PC-9 (cell line): ENCODE results near the gene NFKBIE. TPM values are rescaled to one million over a fixed set of nuclear protein-coding genes. Genes with fewer than 3 reads are reported as not detected.

Source experiments
- BruUV-seq: library from RNA; stranded (reverse); fragments of 400-500 nt; replicated peaks from 2 replicates; lab custom pipeline; 2021; lab: Mats Ljungman, UMichigan
- CTCF ChIA-PET: fragments of 300-600 bp; sonication (Branson Sonifier 250); formaldehyde crosslinking; loops from one replicate; lab custom pipeline; 2022; ENCODE audit warnings: antibody characterized with exemption; lab: Charles Lee
- POLR2A ChIA-PET: fragments of 300-600 bp; sonication (Branson Sonifier 250); formaldehyde crosslinking; loops from one replicate; lab custom pipeline; 2022; ENCODE audit warnings: antibody characterized with exemption; ENCODE audit not compliant: unreplicated experiment; lab: Charles Lee
- DNase-seq, 2 experiments: peaks; one replicate each; pipeline versions ENCODE4 v3.0.0 to v3.0.0-alpha.2; 2015 to 2022; ENCODE audit warnings: mixed read lengths in 1 of 2
- H2AFZ ChIP-seq: fragments of 200-600 bp; sonication (generic); 2 replicates; pipeline ENCODE4 v1.8.1; 2017; ENCODE audit warnings: antibody characterized with exemption
- H3F3A ChIP-seq: fragments of 200-600 bp; sonication (generic); 2 replicates; pipeline ENCODE4 v1.8.1; 2017; ENCODE audit warnings: antibody characterized with exemption, mild to moderate bottlenecking, low read depth; ENCODE audit not compliant: insufficient read depth
- H3K27ac ChIP-seq: fragments of 200-600 bp; sonication (generic); 2 replicates; pipeline ENCODE4 v1.6.1; 2016; ENCODE audit warnings: mixed run types
- H3K27me3 ChIP-seq: fragments of 200-600 bp; sonication (generic); 2 replicates; pipeline ENCODE4 v1.6.1; 2016; ENCODE audit warnings: low read depth, mixed run types; ENCODE audit not compliant: insufficient read depth
- H3K36me3 ChIP-seq: fragments of 200-600 bp; sonication (generic); 2 replicates; pipeline ENCODE4 v1.6.1; 2016; ENCODE audit warnings: low read depth, mixed run types
- H3K4me1 ChIP-seq: fragments of 200-600 bp; sonication (generic); replicated peaks from 2 replicates; pipeline ENCODE4 v1.6.1; 2016; ENCODE audit warnings: mixed run types; ENCODE audit not compliant: insufficient read depth
- H3K4me2 ChIP-seq: fragments of 200-600 bp; sonication (generic); 2 replicates; pipeline ENCODE4 v1.6.1; 2017; ENCODE audit warnings: mixed run types
- H3K4me3 ChIP-seq: fragments of 200-600 bp; sonication (generic); 2 replicates; pipeline ENCODE4 v1.6.1; 2016; ENCODE audit warnings: mixed run types
- H3K79me2 ChIP-seq: fragments of 200-600 bp; sonication (generic); 2 replicates; pipeline ENCODE4 v1.6.1; 2017; ENCODE audit warnings: low read depth, mixed run types
- H3K9me2 ChIP-seq: fragments of 200-600 bp; sonication (generic); 2 replicates; pipeline ENCODE4 v1.8.1; 2017; ENCODE audit warnings: mild to moderate bottlenecking; ENCODE audit not compliant: insufficient read depth
- H3K9me3 ChIP-seq: fragments of 200-600 bp; sonication (generic); 2 replicates; pipeline ENCODE4 v1.8.1; 2016; ENCODE audit warnings: low read depth; ENCODE audit not compliant: insufficient read depth
- H4K20me1 ChIP-seq: fragments of 200-600 bp; sonication (generic); 2 replicates; pipeline ENCODE4 v1.8.1; 2017; ENCODE audit not compliant: insufficient read depth
- CTCF ChIP-seq: fragments of 200-600 bp; sonication (generic); conservative IDR thresholded peaks from 2 replicates; pipeline ENCODE4 v1.6.1; 2017; ENCODE audit warnings: mixed run types, antibody characterized with exemption, mild to moderate bottlenecking, moderate library complexity
- EZH2 ChIP-seq: fragments of 200-600 bp; sonication (generic); IDR thresholded peaks from 2 replicates; pipeline ENCODE4 v1.8.0; 2017; ENCODE audit warnings: antibody characterized with exemption, low read depth
- intact Hi-C: fragments of 100-400 bp; cut with micrococcal nuclease; formaldehyde crosslinking; loops from one replicate; pipeline ENCODE4 v1.10.0; 2022; ENCODE audit not compliant: unreplicated experiment
- total RNA-seq: library from RNA; stranded (reverse); gene quantifications from 2 replicates; pipeline ENCODE4 v1.2.3, GENCODE V29; 2021

NFKBIE gene
- total RNA-seq, 1 experiment from 2014 or later: 7.6 TPM

GRCh38 chr6:44275749-44276648, 10.6 kb upstream of the NFKBIE start:
- H3K27ac ChIP-seq: no peak overlapping the region
- ChIA-PET POLR2A (no interaction called here), CTCF (interaction anchor here (0.6 kb wide), 1 partner anchor 159 kb away, joined by 3 read pairs; no protein-coding TSS in a partner anchor)
- no peaks in the 10 kb centered on the region for H3F3A ChIP-seq
- no peaks in the 10 kb centered on the region for H3K9me2 ChIP-seq
- no peak for TF ChIP-seq CTCF
- TF ChIP-seq EZH2: no peak
- BruUV-seq: no TSS peak
- H3K9me3 ChIP-seq: no peaks in the 10 kb centered on the region
- no peaks in the 10 kb centered on the region for H4K20me1 ChIP-seq
- no peaks in the 10 kb centered on the region for H3K79me2 ChIP-seq
- H3K36me3 ChIP-seq: no peaks in the 10 kb centered on the region
- no peak overlapping the region for H2AFZ ChIP-seq
- no peaks in the 10 kb centered on the region for H3K4me1 ChIP-seq
- H3K27me3 ChIP-seq: peaks cover 10% of the 10 kb centered on the region
- H3K4me2 ChIP-seq: no peak overlapping the region
- DNase-seq: no peak
- H3K4me3 ChIP-seq: no peak overlapping the region
- intact Hi-C loops: no loop called here

- no TSS peak for BruUV-seq
- TF ChIP-seq EZH2 (no peak), CTCF (no peak)
- Histone ChIP-seq H2AFZ (no peak overlapping the region), H3K9me2 (no peaks in the 10 kb centered on the region), H3K4me1 (no peaks in the 10 kb centered on the region), H3K4me2 (no peak overlapping the region), H4K20me1 (no peaks in the 10 kb centered on the region), H3K9me3 (no peaks in the 10 kb centered on the region), H3K79me2 (no peaks in the 10 kb centered on the region), H3F3A (no peaks in the 10 kb centered on the region), H3K36me3 (no peaks in the 10 kb centered on the region), H3K27ac (no peak overlapping the region), H3K27me3 (peaks cover 3% of the 10 kb centered on the region; the same call in 1 of the 2 replicates), H3K4me3 (no peak overlapping the region)
- intact Hi-C loops: no loop called here
- ChIA-PET POLR2A (no interaction called here), CTCF (no interaction called here)
- DNase-seq: no peak
Observed at GRCh38 chr6:44275271-44275748, 10.0 kb upstream of the NFKBIE start.

GRCh38 chr6:44273617-44274016, 8.3 kb upstream of the NFKBIE start:
- H3K9me3 ChIP-seq: no peaks in the 10 kb centered on the region
- H3K27me3 ChIP-seq: no peaks in the 10 kb centered on the region; the same call in 1 of the 2 replicates
- no peaks in the 10 kb centered on the region for H3K9me2 ChIP-seq
- DNase-seq: no peak
- POLR2A ChIA-PET: no interaction called here
- no peaks in the 10 kb centered on the region for H3K36me3 ChIP-seq
- no peaks in the 10 kb centered on the region for H3K79me2 ChIP-seq
- no peaks in the 10 kb centered on the region for H3K4me1 ChIP-seq
- peaks cover 12% of the 10 kb centered on the region; the same call in 1 of the 2 replicates for H3F3A ChIP-seq
- BruUV-seq: no TSS peak
- H3K27ac ChIP-seq: no peak overlapping the region
- no peak for TF ChIP-seq EZH2
- TF ChIP-seq CTCF: no peak
- CTCF ChIA-PET: no interaction called here
- intact Hi-C loops: no loop called here
- no peak overlapping the region for H3K4me3 ChIP-seq
- no peak overlapping the region for H3K4me2 ChIP-seq
- H2AFZ ChIP-seq: no peak overlapping the region
- H4K20me1 ChIP-seq: no peaks in the 10 kb centered on the region
